HUES64 (cell line): ENCODE measurements around the gene PLEK2.

ENCODE experiments used
- H3K27ac ChIP-seq: 2 replicates; pipeline ENCODE4 v1.7.0; 2013; ENCODE audit warnings: low read depth, low read length, inconsistent platforms
- H3K27me3 ChIP-seq: 2 replicates; pipeline ENCODE4 v1.6.1; 2013; ENCODE audit warnings: mild to moderate bottlenecking, low read length; ENCODE audit not compliant: insufficient read depth
- H3K36me3 ChIP-seq: 2 replicates; pipeline ENCODE4 v1.6.1; 2013; ENCODE audit warnings: mild to moderate bottlenecking, low read length; ENCODE audit not compliant: insufficient read depth
- H3K4me1 ChIP-seq: 2 replicates; pipeline ENCODE4 v1.6.1; 2013; ENCODE audit warnings: mild to moderate bottlenecking, low read length, moderate library complexity; ENCODE audit not compliant: insufficient read depth
- H3K4me3 ChIP-seq: 2 replicates; pipeline ENCODE4 v1.5.1; 2013; ENCODE audit warnings: mild to moderate bottlenecking, low read length, moderate library complexity
- H3K9ac ChIP-seq: 2 replicates; pipeline ENCODE4 v1.6.1; 2013; ENCODE audit warnings: mild to moderate bottlenecking, low read depth, low read length
- H3K9me3 ChIP-seq: 2 replicates; pipeline ENCODE4 v1.6.1; 2013; ENCODE audit warnings: low read depth, low read length; ENCODE audit not compliant: insufficient read depth
- WGBS: fragments of 150-250, 120-280 bp; methylation state at CpG from one replicate; pipeline ENCODE4 v1.1.7; 2013; ENCODE audit warnings: missing lambda C conversion rate; 5-methylcytosine and 5-hydroxymethylcytosine counted together

The PLEK2 gene

GRCh38 chr14:67396381-67396970, 15.5 kb downstream of the PLEK2 start:
- Histone ChIP-seq H3K27ac (no peak overlapping the region), H3K36me3 (no peaks in the 10 kb centered on the region), H3K9me3 (no peaks in the 10 kb centered on the region), H3K27me3 (no peaks in the 10 kb centered on the region), H3K4me3 (no peak overlapping the region), H3K4me1 (peaks cover 4% of the 10 kb centered on the region; the same call in 1 of the 2 replicates), H3K9ac (no peak overlapping the region)
- 80% methylated on average over 2 of the region's 2 CpGs for WGBS

GRCh38 chr14:67395876-67396189, 16.1 kb downstream of the PLEK2 start:
- Histone ChIP-seq H3K4me3 (no peak overlapping the region), H3K27me3 (no peaks in the 10 kb centered on the region), H3K4me1 (peaks cover 4% of the 10 kb centered on the region; the same call in 1 of the 2 replicates), H3K9ac (no peak overlapping the region), H3K9me3 (no peaks in the 10 kb centered on the region), H3K27ac (no peak overlapping the region), H3K36me3 (no peaks in the 10 kb centered on the region)
- 93% methylated on average over 5 of the region's 5 CpGs for WGBS

- 89% methylated on average over 16 of the region's 16 CpGs for WGBS
These were observed 16.7 kb downstream of the PLEK2 start for GRCh38 chr14:67395086-67395875.

GRCh38 chr14:67393689-67394088, 18.3 kb downstream of the PLEK2 start:
- H3K4me3 ChIP-seq: no peak overlapping the region
- H3K9ac ChIP-seq: no peak overlapping the region
- H3K27ac ChIP-seq: no peak overlapping the region
- 91% methylated on average over 6 of the region's 6 CpGs for WGBS
- no peaks in the 10 kb centered on the region for H3K9me3 ChIP-seq
- peaks cover 4% of the 10 kb centered on the region; the same call in 1 of the 2 replicates for H3K4me1 ChIP-seq
- H3K36me3 ChIP-seq: no peaks in the 10 kb centered on the region
- H3K27me3 ChIP-seq: no peaks in the 10 kb centered on the region

More at GRCh38 chr14:67395086-67395875, 16.7 kb downstream of the PLEK2 start:
- no peak overlapping the region for H3K4me3 ChIP-seq
- no peak overlapping the region for H3K27ac ChIP-seq
- H3K27me3 ChIP-seq: no peaks in the 10 kb centered on the region
- H3K9me3 ChIP-seq: no peaks in the 10 kb centered on the region
- no peaks in the 10 kb centered on the region for H3K36me3 ChIP-seq
- no peak overlapping the region for H3K9ac ChIP-seq
- H3K4me1 ChIP-seq: peaks cover 4% of the 10 kb centered on the region; the same call in 1 of the 2 replicates

DNA sequence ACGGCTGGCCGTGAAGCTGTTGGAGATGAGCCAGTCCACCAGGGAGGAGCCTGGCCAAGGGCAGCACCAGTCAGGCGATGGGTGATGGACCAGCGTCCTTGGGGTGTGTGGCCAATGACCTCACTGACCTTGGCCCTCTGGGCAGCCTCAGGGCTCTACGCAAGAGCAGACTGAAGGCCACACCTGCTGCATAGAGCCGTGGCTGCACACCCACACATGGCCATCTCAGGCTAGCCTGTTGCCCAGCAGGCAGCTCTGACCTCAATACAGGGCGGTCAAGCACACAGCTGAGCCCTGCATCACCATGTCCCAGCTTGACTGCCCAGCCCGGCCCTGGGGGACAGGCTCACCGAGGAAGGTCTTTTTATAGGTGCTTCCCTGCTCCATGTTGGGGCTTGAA, 19.2 kb downstream of the PLEK2 start:
- Histone ChIP-seq H3K9ac (no peak overlapping the region), H3K9me3 (no peaks in the 10 kb centered on the region), H3K4me1 (peaks cover 4% of the 10 kb centered on the region; the same call in 1 of the 2 replicates), H3K4me3 (no peak overlapping the region), H3K36me3 (no peaks in the 10 kb centered on the region), H3K27ac (no peak overlapping the region), H3K27me3 (no peaks in the 10 kb centered on the region)
- WGBS: 91% methylated on average over 9 of the region's 9 CpGs

- Histone ChIP-seq H3K9ac (no peak overlapping the region), H3K27me3 (no peaks in the 10 kb centered on the region), H3K27ac (no peak overlapping the region), H3K36me3 (no peaks in the 10 kb centered on the region), H3K4me1 (peaks cover 4% of the 10 kb centered on the region; the same call in 1 of the 2 replicates), H3K4me3 (no peak overlapping the region), H3K9me3 (no peaks in the 10 kb centered on the region)
- 88% methylated on average over 3 of the region's 3 CpGs for WGBS
These were observed 19.8 kb downstream of the PLEK2 start for GRCh38 chr14:67392123-67392522.

DNA sequence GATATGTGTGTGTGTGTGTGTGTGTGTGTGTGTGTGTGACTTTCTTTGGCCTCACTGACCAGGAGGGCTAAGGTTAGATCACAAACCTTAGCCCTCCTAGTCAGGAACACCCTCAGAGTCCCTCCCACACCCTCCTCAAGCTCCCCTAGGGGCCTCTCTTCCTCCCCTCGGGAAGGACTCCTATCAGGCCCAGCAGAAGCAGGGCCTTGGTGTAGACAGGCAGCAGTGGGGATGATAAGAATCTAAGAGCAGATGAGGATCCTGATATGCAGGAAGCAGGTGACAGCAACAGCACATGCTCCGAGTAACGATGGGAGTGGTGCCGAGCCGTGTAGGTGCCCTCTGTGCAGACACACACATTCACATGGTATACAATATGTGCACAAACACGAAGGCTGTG, 20.7 kb downstream of the PLEK2 start:
- H3K4me3 ChIP-seq: no peak overlapping the region
- no peak overlapping the region for H3K27ac ChIP-seq
- no peaks in the 10 kb centered on the region for H3K9me3 ChIP-seq
- H3K4me1 ChIP-seq: no peaks in the 10 kb centered on the region
- H3K36me3 ChIP-seq: peaks cover 4% of the 10 kb centered on the region
- WGBS: 90% methylated on average over 6 of the region's 6 CpGs
- no peaks in the 10 kb centered on the region for H3K27me3 ChIP-seq
- no peak overlapping the region for H3K9ac ChIP-seq

GRCh38 chr14:67389811-67390534, 22.0 kb downstream of the PLEK2 start:
- Histone ChIP-seq H3K9ac (no peak overlapping the region), H3K9me3 (no peaks in the 10 kb centered on the region), H3K4me3 (no peak overlapping the region), H3K4me1 (no peaks in the 10 kb centered on the region), H3K27ac (no peak overlapping the region), H3K36me3 (peaks cover 17% of the 10 kb centered on the region), H3K27me3 (no peaks in the 10 kb centered on the region)
- WGBS: 83% methylated on average over 1 of the region's 1 CpG

DNA sequence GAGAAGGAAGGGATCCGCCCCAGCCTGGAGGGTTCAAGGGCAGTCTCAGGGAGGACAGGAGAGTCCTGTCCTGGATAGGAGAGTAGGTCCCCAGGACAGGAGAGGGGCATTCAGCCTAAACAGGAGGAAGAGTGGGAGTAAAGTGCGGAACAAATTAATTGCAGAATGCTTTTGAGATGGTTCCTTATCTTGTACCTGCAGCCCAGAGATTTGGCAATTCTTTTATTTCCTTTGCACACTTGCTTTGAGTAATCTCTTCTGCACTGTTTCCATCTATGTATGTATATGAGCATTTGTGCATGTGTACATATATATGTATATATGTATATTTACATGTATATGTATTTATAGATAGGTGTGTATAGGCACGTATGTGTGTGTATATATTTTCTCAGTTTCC, 22.7 kb downstream of the PLEK2 start:
- Histone ChIP-seq H3K27me3 (no peaks in the 10 kb centered on the region), H3K9me3 (no peaks in the 10 kb centered on the region), H3K4me1 (no peaks in the 10 kb centered on the region), H3K9ac (no peak overlapping the region), H3K4me3 (no peak overlapping the region), H3K27ac (no peak overlapping the region), H3K36me3 (peaks cover 24% of the 10 kb centered on the region)
- WGBS: 89% methylated on average over 3 of the region's 3 CpGs

DNA sequence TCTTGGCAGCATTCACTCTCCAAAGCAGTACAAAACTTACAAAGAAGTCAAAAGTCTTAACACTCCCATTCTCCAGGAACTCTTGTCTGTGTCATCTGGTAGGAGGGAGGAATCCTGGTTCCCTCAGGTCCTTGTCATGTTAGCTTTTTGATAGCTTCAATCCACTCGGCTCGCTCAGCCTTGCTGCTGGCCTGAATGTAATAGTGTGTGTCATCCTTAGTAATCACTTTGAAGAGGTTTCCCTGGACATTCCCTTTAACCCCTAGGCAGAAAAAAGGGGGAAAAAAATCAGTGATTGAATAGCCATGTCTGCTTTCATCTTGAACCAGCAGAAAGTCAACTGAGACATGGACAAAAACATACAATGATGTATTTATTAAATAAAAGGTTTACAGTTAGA, 24.8 kb downstream of the PLEK2 start:
- Histone ChIP-seq H3K9ac (no peak overlapping the region), H3K4me1 (no peaks in the 10 kb centered on the region), H3K36me3 (peaks cover 45% of the 10 kb centered on the region), H3K27me3 (no peaks in the 10 kb centered on the region), H3K4me3 (no peak overlapping the region), H3K9me3 (no peaks in the 10 kb centered on the region), H3K27ac (no peak overlapping the region)
- WGBS: 75% methylated on average over 2 of the region's 2 CpGs

DNA sequence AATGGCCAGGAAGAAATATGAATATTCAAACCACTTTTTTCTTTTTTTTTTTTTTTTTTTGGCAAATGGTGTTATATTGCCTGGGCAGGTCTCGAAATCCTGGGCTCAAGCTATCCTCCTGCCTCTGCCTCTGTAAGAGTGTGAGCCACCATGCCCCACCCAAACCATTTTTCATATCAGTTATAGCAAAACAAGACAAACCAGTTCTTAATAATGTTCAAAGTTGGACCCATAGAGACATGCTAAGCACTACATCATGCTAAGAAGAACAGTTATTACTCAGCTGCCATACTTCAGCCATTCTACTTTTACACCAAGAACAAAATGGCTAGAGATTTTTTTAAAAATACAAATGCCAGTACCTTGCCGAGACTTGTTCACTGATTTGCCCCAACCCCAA, 26.3 kb downstream of the PLEK2 start:
- Histone ChIP-seq H3K36me3 (peaks cover 60% of the 10 kb centered on the region), H3K27ac (no peak overlapping the region), H3K9me3 (no peaks in the 10 kb centered on the region), H3K27me3 (no peaks in the 10 kb centered on the region), H3K9ac (no peak overlapping the region), H3K4me1 (no peaks in the 10 kb centered on the region), H3K4me3 (no peak overlapping the region)
- 93% methylated on average over 2 of the region's 2 CpGs for WGBS
